ENCODE measurements around the gene SF3A2. TPM values are rescaled to one million over a fixed set of nuclear protein-coding genes. Genes with fewer than 3 reads are reported as not detected.

SF3A2 gene
- total RNA-seq, 1 donor from 2014 or later, result 107 TPM

- H3K9me3 Mint-ChIP-seq, result no peaks in the 10 kb centered on the region
- H3K4me1 Mint-ChIP-seq, result peaks cover 5% of the 10 kb centered on the region
- CTCF ChIA-PET, result no interaction called here
- no peak overlapping the region for H3K4me3 Mint-ChIP-seq
- DNase-seq (no peak), ATAC-seq (ENCODE audit: low read depth) (no peak)
- intact Hi-C loops (cut with micrococcal nuclease), result no loop called here
- peaks cover 79% of the 10 kb centered on the region for H3K36me3 Mint-ChIP-seq (ENCODE audit: low read depth)
- H3K27me3 Mint-ChIP-seq, result no peaks in the 10 kb centered on the region
- POLR2A ChIA-PET, result interaction anchor here (0.5 kb wide), 1 partner anchor 55 kb away, joined by 5 read pairs; no protein-coding TSS in a partner anchor
- no peak overlapping the region for H3K27ac Mint-ChIP-seq
- no peak for TF ChIP-seq CTCF (IDR thresholded peaks at IDR 0.05)
Observed at GRCh38 chr19:2210987-2211740, 25.5 kb upstream of the SF3A2 start.

- ChIA-PET POLR2A (interaction anchor here (1.0 kb wide), 1 partner anchor 11 kb away, joined by 3 read pairs; no protein-coding TSS in a partner anchor), CTCF (interaction anchor here (1.3 kb wide), 1 partner anchor 103 kb away, joined by 3 read pairs; no protein-coding TSS in a partner anchor)
- no peak for DNase-seq
- no peak overlapping the region for H3K27ac Mint-ChIP-seq
- H3K4me1 Mint-ChIP-seq, result peaks cover 5% of the 10 kb centered on the region
- no peak overlapping the region for H3K4me3 Mint-ChIP-seq
- intact Hi-C loops (cut with micrococcal nuclease), result no loop called here
- H3K27me3 Mint-ChIP-seq, result no peaks in the 10 kb centered on the region
- no peak for TF ChIP-seq CTCF (IDR thresholded peaks at IDR 0.05)
- no peak for ATAC-seq (ENCODE audit: low read depth)
- no peaks in the 10 kb centered on the region for H3K9me3 Mint-ChIP-seq
- peaks cover 82% of the 10 kb centered on the region for H3K36me3 Mint-ChIP-seq (ENCODE audit: low read depth)
Observed at GRCh38 chr19:2212861-2213711, 23.5 kb upstream of the SF3A2 start.

DNA sequence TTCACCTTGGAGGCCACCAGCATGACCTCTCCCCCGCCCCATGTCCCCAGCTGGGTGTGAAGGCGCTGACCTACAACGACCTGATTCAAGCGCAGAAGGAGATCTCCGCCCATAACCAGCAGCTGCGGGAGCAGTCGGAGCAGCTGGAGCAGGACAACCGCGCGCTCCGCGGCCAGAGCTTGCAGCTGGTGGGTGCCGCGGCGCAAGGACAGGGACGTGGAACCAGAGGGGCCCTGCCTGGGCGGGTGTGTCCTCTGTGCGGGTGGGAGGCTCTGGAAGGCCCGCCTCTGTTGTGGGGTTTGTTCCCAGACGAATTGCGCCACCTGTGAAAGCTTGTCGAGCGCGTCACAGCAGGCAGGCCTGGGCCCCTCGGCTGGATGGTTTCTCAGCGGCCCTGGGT lies 22.8 kb upstream of the SF3A2 start:
- DNase-seq (no peak), ATAC-seq (ENCODE audit: low read depth) (no peak)
- POLR2A ChIA-PET, result interaction anchor here (1.0 kb wide), 1 partner anchor 11 kb away, joined by 3 read pairs; no protein-coding TSS in a partner anchor
- TF ChIP-seq CTCF (IDR thresholded peaks at IDR 0.05), result no peak
- H3K4me1 Mint-ChIP-seq, result peaks cover 5% of the 10 kb centered on the region
- intact Hi-C loops (cut with micrococcal nuclease), result no loop called here
- H3K36me3 Mint-ChIP-seq (ENCODE audit: low read depth), result peaks cover 82% of the 10 kb centered on the region
- H3K27me3 Mint-ChIP-seq, result no peaks in the 10 kb centered on the region
- H3K4me3 Mint-ChIP-seq, result no peak overlapping the region
- CTCF ChIA-PET, result no interaction called here
- H3K27ac Mint-ChIP-seq, result no peak overlapping the region
- H3K9me3 Mint-ChIP-seq, result no peaks in the 10 kb centered on the region

DNA sequence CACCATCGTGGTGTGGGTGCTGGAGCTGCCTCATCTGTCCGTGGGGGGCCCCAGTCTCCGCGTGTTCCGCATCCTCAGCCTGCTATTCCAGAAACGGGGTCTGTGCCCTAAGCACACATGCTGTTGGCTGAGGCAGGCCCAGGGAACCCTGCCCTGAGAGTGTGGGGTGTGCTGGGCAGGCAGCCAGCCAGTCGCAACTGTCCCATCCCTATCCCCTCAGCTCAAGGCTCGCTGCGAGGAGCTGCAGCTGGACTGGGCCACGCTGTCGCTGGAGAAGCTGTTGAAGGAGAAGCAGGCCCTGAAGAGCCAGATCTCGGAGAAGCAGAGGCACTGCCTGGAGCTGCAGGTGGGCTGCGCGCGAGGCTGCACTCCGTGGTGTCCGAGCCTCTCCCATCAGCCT lies 22.4 kb upstream of the SF3A2 start:
- Mint-ChIP-seq H3K27ac (no peak overlapping the region), H3K36me3 (ENCODE audit: low read depth) (peaks cover 83% of the 10 kb centered on the region), H3K9me3 (no peaks in the 10 kb centered on the region), H3K4me3 (no peak overlapping the region), H3K27me3 (no peaks in the 10 kb centered on the region), H3K4me1 (peaks cover 5% of the 10 kb centered on the region)
- no peak for ATAC-seq (ENCODE audit: low read depth)
- ChIA-PET POLR2A (interaction anchor here (0.5 to 1.0 kb wide), 3 partner anchors 12 to 89 kb away, joined by 3 read pairs; no protein-coding TSS in a partner anchor), CTCF (no interaction called here)
- no peak for TF ChIP-seq CTCF (IDR thresholded peaks at IDR 0.05)
- intact Hi-C loops (cut with micrococcal nuclease), result no loop called here
- no peak for DNase-seq

DNA sequence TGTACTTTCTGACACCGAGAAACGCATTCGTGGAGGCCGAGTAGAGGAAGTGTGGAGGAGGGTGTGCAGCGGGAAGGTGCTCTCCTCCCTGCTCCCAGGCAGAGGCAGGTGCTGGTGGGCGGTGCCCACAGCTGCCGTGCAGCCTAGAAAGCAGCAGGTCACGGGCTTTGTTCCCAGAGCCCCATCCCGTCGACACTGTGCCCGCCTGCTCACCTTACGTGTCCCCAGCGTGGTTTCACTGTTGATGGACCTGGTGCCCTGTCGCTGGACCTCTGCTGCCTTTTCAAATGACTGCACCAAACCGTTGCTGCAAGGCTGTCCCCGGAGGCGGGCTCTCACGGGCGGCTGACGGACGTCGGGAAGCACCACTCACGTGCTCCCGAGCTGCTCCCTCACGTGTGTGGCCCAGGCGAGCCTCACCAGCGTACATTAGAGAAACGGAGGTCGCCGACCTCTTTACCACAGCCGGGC lies 21.3 kb upstream of the SF3A2 start:
- no peak for TF ChIP-seq CTCF (IDR thresholded peaks at IDR 0.05)
- DNase-seq (no peak), ATAC-seq (ENCODE audit: low read depth) (peak; percentile 14)
- H3K9me3 Mint-ChIP-seq, result no peaks in the 10 kb centered on the region
- H3K4me1 Mint-ChIP-seq, result peaks cover 5% of the 10 kb centered on the region
- CTCF ChIA-PET, result interaction anchor here (1.6 kb wide), 1 partner anchor 59 kb away, joined by 5 read pairs; no protein-coding TSS in a partner anchor
- POLR2A ChIA-PET, result interaction anchor here (1.0 to 1.7 kb wide), 2 partner anchors 14 to 44 kb away, joined by 3 to 5 read pairs; no protein-coding TSS in a partner anchor
- H3K27ac Mint-ChIP-seq, result no peak overlapping the region
- H3K36me3 Mint-ChIP-seq (ENCODE audit: low read depth), result peaks cover 87% of the 10 kb centered on the region
- no peaks in the 10 kb centered on the region for H3K27me3 Mint-ChIP-seq
- H3K4me3 Mint-ChIP-seq, result no peak overlapping the region
- intact Hi-C loops (cut with micrococcal nuclease), result no loop called here

Measured in activated B cell treated with CpG ODN at 0.5 μM for 24 hours (primary cell).